Iris pigment epithelial cell (primary cell): ENCODE data around the gene RGS7BP.
A peak's percentile ranks its signal among the peaks of the same experiment; 100 is the strongest.

ENCODE experiments used
- DNase-seq: peaks from one replicate; pipeline ENCODE4 v3.0.0-alpha.2; 2011; ENCODE audit warnings: low read depth

Gene RGS7BP

GRCh38 chr5:64632251-64632650 lies 126.4 kb downstream of the RGS7BP start:
- peak; percentile 20 for DNase-seq

DNA sequence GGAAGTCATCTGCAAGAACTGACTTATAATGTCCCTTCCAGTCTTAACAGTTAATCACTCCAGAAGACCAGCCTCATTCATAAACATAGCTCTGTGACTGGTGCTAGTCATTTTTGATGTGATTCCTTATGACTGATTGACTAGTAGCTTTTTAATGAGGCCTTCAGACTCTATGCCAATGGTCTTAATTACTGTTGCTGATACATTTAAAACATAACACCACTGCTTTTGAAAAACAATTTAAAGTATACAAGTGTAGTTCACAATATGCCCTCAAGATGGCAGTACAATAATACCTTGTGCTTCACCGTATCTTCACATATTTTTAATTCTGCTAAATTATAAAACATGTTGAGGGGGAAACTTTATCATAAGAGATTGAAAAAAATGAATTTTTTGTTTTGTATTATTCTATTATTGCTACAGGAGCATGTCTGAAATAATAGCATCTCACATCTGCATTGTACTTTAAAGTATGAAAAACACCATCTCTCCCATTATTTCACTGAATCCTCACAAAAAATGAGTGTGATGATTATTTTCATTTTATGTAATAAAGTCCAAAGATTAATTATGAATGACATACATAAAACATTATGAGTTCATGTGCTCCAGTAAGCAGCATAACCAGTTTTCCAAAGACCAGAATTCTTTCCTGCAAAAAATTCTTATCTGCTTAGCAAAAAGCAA lies 129.3 kb downstream of the RGS7BP start:
- peak; percentile 28 for DNase-seq

DNA sequence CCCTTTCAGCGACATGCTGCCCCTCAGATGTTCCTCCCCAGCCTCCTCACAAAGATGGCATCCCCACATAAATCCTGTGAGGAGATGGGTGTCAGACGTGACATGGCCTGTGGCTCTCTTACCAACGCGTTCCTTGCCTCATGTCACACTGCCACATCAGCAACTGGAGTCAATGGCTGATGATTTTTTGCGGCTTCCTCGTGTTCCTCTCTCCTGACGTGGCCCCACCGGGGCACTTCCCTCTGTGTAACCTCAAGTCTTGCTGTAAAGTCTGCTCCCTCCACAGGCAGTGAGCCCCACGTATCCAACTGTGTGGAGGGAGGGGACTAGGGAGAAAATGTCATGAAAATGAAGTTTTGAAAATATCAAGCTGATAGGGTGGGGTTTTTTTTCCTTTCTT lies 131.3 kb downstream of the RGS7BP start:
- DNase-seq = no peak

DNA sequence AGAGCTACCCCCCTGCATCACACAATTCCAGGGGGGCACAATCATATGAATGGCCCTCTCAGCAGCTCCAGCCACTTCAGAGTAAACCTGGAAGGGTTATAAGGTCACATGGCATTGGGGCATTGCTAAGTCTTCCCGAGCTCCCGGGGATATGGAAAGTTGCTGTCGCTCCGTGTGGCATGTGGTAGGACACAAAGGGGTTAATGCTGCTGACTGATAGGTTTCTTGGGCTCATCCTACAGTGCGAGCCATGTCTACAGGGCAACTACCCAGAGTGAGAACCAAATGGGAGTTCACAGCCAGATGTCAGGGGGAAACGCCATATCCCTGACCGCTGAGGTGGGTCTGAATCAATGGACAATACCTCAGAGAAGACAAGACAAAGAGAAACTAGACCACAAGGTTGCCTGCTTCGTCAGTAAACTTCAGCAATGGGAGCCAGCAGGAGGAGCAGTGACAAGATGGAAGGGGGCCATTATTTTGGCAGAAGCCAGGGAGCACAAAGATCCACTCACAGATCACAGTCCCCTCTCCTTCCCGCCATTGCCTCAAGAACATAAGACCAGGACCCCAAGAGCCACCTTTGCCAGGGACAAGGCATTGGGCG lies 132.1 kb downstream of the RGS7BP start:
- peak; percentile 7 for DNase-seq

GRCh38 chr5:64644831-64645230 lies 139.0 kb downstream of the RGS7BP start:
- no peak for DNase-seq

GRCh38 chr5:64646169-64646568 lies 140.4 kb downstream of the RGS7BP start:
- no peak for DNase-seq

DNA sequence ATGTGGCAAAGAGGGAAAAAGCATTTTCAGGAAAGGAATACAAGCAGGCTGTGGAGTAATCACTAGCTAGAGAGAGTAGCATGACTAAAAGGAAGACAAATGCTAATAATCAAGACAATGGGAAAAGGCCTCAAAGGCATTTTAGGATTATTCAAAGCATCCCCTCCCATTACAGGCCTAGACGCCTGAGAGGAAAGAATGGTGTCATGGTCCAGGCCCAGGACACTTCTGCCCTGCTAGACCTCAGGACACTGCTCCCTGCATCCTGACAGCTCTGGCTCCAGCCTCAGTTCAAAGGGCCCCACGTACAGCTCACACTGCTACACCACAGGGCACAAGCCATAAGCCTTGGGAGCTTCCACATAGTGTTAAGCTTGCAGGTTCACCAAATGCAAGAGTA lies 143.7 kb downstream of the RGS7BP start:
- DNase-seq = no peak

DNA sequence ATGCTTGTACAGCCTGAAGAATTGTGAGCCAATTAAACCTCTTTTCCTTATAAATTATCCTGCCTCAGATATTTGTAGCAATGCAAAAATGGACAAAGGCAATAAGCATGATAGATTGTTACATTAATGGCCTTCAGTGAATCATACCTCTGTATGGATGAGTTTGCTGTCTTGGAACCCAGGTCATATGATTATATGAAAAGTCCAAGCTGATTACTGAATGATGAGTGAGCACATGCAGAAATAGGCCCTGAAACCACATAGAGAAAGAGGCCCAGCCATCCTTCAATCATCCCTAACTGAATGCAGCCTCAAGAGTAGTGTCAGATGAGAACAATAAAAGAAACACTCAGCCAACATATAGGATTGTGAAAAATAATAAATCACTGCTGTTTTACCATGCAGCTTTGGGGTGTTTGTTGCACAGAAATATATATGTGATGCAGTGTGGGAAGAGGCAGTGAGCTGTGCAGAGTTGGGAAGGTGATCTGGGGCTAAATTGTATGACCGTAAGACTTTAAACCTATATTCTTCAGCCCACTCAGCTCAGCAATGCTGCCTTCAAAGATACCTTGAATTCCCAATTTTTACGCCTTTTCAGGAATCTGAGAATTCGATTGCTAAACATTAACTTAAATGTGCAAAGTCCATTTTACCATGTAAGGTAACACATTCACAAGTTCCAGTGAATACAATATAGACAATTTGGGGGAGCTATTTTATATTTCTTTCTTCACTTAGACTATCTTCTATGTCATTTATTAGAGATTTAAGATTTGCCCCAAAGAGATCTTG lies 148.1 kb downstream of the RGS7BP start:
- no peak for DNase-seq

- no peak for DNase-seq
These were observed 148.7 kb downstream of the RGS7BP start for GRCh38 chr5:64654561-64654938.

DNA sequence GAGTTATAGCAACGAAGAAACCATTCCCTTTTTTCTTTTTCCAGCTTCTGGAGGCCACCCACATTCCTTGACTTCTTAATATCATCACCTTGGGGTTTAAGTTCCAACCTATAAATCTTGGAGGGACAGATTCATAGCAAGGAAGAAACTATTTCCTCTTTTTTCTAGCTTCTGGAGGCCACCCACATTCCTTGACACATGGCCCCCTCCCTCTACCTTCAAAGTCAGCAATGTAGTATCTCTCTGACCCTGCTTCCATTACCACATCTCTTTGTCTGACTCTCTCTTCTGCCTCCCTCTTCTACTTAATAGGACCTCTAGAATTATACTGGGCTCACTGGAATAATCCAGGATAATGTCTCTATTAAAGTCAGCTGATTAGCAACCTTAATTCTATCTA lies 149.8 kb downstream of the RGS7BP start:
- no peak for DNase-seq

DNA sequence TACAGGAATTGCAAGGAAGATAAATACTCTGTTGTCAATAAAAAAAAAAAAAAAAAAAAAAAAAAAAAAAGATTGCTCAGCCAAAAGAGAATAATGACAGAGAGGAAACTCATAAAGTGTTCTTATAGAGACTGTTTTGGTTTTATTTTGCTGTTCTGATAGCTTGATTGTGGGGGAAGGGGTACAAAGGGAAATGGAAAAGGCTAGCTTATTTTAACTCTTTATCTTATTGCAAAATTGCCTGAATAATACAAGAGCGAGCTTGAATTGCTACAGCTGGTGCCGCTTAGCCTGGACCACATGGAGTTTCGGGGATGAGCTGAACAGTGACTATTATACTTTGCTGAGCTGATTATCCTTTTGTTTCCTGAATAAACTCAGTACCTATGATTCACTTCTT lies 153.5 kb downstream of the RGS7BP start:
- no peak for DNase-seq
